Right ventricle myocardium superior (tissue), 1 donor: ENCODE data around the gene LIN37. TPM values are rescaled to one million over a fixed set of nuclear protein-coding genes. Genes with fewer than 3 reads are reported as not detected.

Source experiments
- ATAC-seq: fragments of 200-7000 bp; cut with Tn5 transposase; one replicate; pipeline ENCODE4 v1.9.1; 2020; ENCODE audit warnings: mild to moderate bottlenecking; ENCODE audit not compliant: poor library complexity
- DNase-seq: peaks from one replicate; pipeline ENCODE4 v3.0.0-alpha.2; 2020
- intact Hi-C: fragments of 100-400 bp; cut with DNase I; formaldehyde crosslinking; loops from one replicate; pipeline ENCODE4 v1.11.2; 2022
- total RNA-seq: library from RNA; stranded (reverse); fragmentation: NEBNext Ultra II Directional; extraction: Animal tissue kit (Norgen Biotek cat#: 25700); gene quantifications from one replicate; pipeline ENCODE4 v1.2.1, GENCODE V29; 2021
- donor health status: DM: no; HTN: yes; CAD: no; lungs with severe emphysema.

The LIN37 gene
- total RNA-seq, 1 donor from 2014 or later, result 5.2 TPM

DNA sequence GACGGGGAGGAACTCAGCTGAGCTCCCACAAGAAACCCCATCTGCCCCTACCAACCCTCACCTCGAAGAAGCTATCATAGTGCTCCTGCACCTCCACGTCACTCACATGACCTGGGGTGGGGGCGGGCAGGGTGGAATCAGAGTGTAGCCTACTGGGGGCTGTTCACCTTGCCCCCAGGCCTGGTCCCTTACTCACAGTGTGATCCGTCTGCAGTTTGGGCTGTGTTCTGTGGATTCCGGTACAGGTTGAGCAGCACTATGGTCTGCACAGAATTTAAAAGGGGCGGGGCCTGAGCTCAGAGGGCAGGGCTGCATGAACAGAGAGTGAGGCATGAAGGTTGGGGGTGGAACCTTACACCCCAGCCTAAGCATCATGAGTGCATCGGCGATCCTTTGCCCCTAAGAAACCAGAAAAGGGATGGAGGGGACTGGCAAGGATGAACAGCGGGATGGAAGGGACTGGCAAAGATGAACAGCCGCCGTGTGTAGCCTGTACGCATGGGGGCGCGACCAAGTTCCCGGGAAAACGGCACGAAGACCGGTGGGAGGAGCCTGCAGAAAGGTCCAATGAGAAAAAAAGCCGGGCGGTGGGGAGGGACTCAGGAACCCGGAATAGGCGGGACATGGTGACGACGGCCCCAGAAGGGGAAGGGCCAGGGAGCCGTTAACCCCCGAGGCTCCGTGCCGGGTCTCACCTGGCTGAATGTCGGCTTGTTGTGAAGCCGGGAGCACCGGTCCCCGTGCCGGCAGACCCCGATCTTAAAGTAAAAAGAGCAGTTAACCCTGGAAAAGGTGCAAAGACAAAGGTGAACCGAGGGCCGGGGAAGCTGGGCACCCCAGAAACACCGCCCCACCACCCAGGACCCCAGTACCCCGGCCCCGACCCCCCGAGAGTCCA lies 3.7 kb upstream of the LIN37 start:
- ATAC-seq, result peak; percentile 79
- DNase-seq, result peak; percentile 96
- intact Hi-C loops, result no loop called here

GRCh38 chr19:35745328-35746086 lies 2.9 kb upstream of the LIN37 start, which contains the start of the genes PSENEN and U2AF1L4:
Gene PSENEN, plus strand, starts transcription at chr19:35745651. Its CDS starts 280 bp downstream, at chr19:35745931.
Gene U2AF1L4, minus strand, starts transcription at chr19:35745418. Its CDS starts 27 bp downstream, at chr19:35745391.
- DNase-seq (peak; percentile 98), ATAC-seq (peak; percentile 87)
- intact Hi-C loops, result no loop called here

DNA sequence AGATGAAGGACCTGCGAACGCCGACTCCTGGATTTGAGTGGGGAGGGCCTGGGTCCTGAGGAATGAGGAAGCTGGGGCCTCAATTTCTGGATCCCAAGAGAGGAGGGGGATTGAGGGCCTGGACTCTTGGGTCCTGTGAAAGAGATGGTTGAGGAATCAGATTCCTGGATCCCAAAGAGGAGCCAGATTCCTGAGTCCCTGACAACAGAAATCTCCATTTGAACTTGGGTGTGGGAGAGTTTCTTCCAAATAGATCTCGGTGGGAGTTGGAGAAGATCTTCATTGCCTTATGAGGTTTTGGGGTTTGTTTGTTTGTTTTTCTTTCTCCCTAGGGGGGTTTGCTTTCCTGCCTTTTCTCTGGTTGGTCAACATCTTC lies 2.3 kb upstream of the LIN37 start:
- DNase-seq (no peak), ATAC-seq (no peak)
- intact Hi-C loops, result no loop called here

- intact Hi-C loops, result no loop called here
- peak; percentile 41 for DNase-seq
These were observed 1.8 kb upstream of the LIN37 start for GRCh38 chr19:35746531-35746930.

GRCh38 chr19:35750167-35750566 lies 1.8 kb downstream of the LIN37 start:
- intact Hi-C loops, result no loop called here
- DNase-seq, result no peak
- no peak for ATAC-seq

More at GRCh38 chr19:35746531-35746930, 1.8 kb upstream of the LIN37 start:
- no peak for ATAC-seq

GRCh38 chr19:35751839-35752745 lies 3.7 kb downstream of the LIN37 start:
- intact Hi-C loops, result no loop called here
- DNase-seq (peak; percentile 47), ATAC-seq (no peak)

DNA sequence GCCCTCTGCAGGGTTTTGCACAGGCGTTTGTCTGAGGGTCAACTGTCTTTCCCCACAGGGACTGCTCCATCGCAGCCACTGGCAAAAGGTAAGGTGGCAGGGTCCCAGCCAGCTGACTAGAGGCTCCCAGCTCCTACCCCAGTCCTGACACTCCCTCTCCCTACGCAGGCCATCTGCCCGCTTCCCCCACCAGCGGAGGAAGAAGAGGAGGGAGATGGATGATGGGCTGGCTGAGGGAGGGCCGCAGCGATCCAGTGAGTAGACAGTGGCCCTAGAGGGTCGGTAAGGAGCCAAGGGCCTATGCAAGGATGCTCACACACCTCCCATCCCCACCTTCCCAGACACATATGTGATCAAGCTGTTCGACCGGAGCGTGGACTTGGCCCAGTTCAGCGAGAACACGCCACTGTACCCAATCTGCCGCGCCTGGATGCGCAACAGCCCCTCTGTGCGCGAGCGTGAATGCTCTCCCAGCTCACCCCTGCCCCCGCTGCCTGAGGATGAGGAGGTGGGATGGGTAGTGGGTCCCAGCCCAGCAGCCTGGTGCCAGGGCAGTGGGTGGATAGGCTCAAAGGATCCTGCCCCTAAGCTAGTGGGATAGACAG lies 4.5 kb downstream of the LIN37 start:
- DNase-seq (peak; percentile 48), ATAC-seq (no peak)
- intact Hi-C loops, result no loop called here

GRCh38 chr19:35753634-35754369 lies 5.4 kb downstream of the LIN37 start:
- DNase-seq (peak; percentile 51), ATAC-seq (no peak)
- intact Hi-C loops, result no loop called here

DNA sequence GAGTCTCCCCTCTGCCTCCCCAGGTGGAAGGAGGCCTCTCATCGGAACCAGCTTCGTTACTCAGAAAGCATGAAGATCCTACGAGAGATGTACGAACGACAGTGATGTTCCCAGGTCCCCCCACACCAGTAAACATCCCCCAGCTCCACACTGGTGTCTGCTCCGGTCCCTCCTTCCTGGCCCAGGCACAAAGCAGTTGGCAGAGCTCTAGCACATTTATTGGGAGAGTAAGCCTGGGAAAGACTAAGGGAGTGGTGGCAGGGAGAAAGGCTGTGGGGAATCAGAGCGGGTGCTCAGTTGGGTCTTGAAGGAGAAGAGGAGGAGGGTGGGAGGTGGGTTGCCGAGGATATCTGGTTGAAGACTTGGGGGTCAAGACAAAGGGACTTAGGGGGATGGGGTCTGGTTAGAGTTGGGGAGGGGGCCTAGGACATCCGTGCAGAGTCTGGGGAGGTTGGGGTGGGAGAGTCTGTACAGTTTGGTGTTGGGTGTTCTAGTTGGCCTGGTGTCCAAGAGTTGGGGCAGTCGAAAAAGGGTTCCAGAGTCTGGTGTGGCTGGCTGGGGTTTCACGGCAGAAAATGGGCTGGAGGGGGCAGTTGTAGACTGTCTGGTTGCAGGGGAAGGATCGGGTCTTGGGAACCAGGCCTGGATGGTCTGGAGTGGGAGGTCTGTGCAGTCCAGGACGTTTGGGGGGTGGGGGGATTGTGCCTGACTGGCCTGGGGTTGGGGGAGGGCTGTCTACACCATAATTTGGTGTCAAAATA lies 6.2 kb downstream of the LIN37 start:
- ATAC-seq (no peak), DNase-seq (peak; percentile 46)
- intact Hi-C loops, result loop anchor here (5.0 kb wide), 1 partner anchor 178 kb away; no protein-coding TSS in a partner anchor

DNA sequence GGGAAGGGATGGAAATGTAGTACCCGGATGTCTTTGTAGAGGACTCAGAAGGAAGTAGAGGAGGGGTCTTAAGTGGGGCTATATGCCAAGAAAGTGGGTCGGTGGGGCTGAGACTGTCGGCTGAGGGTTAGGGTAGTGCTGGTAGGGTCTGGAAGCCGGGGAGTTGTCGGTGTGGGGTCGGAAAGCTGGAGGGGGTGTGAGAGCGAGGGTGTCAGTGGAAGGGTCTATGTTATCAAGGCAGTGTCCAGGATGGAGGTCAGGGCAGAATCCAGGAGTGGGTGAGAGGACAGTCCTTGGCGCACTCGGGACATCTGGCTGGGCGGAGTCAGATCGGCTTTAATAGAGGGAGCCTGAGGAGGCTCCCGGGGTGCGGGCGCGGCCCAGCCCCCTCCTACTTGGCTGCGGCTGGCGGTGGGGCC lies 6.8 kb downstream of the LIN37 start:
- DNase-seq (no peak), ATAC-seq (no peak)
- intact Hi-C loops, result loop anchor here (5.0 kb wide), 1 partner anchor 177 kb away; no protein-coding TSS in a partner anchor

DNA sequence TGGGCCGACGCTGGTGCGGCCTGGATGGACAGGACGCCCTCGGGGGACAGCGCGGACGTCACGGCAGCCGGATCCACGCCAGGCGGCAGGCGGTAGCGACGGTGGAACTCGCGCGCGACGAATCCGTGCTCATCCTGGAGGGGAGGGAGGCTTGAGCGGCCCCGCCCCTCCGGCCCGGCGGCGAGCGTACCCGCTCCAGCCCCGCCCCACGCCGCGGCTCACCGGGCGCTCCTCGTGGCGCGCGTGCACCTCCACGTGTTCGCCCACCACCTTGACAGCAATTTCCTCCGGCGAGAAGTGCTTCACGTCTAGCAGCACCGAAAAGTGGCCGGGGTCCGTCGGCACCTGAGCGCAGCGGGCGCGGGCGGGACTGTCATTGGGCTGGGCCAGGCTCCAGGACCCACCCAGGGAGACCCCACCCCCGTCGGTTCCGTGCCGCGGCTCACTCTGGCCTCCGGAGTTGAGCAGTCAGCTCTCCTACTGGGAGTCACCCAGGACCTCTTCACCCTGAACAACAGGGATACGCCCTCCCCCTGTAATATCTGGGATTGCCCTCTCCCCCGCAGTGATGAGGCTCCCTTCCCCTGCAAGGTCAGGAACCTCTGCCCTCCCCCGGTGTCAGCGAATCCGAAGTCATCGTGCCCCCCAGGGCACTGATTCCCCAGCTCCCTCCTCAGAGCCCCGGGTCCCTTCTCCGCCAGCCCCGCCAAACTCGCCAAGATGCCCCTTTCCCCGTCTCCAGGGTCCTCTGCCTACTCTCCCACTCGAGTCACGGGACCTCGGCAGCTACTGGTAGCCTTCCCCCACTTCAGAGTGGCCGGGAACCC lies 7.4 kb downstream of the LIN37 start:
- DNase-seq (peak; percentile 94), ATAC-seq (peak; percentile 60)
- intact Hi-C loops, result loop anchor here (5.0 kb wide), 1 partner anchor 177 kb away; no protein-coding TSS in a partner anchor

GRCh38 chr19:35756377-35757230 lies 8.2 kb downstream of the LIN37 start, which contains the start of gene HSPB6:
Gene HSPB6, minus strand, starts transcription at chr19:35757029. Its CDS starts 21 bp downstream, at chr19:35757008.
- ATAC-seq (peak; percentile 47), DNase-seq (peak; percentile 88)
- intact Hi-C loops, result loop anchor here (5.0 kb wide), 1 partner anchor 176 kb away; no protein-coding TSS in a partner anchor

DNA sequence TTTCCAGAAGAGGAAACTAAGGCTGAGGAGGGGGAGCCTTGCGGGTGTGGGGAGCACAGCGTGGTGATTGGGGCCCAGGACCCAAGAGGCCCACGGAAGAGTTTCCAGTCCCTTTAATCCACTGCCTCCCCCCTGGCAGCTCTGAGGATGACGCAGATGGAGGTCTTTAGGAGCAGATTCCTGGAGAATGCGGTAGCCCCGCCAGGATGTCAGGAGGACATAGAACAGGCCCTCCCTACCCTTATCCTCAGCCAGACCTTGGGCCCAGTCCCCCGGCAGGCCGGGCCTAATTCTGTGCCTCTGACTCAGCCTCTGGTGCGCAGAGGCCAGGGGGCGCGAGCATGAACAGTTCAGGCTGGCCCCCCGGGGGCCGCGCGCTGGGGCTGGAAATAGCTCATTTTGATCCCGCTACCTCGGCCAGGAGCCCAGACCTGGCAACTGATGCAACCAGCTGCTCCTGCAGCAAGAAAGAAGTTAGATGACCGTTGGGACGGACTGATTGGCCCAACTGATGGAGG lies 8.9 kb downstream of the LIN37 start:
- DNase-seq (peak; percentile 94), ATAC-seq (peak; percentile 52)
- intact Hi-C loops, result loop anchor here (5.0 kb wide), 1 partner anchor 175 kb away; no protein-coding TSS in a partner anchor
